Natural killer cell (primary cell): ENCODE results near the gene LRRC31. TPM values are rescaled to one million over a fixed set of nuclear protein-coding genes. Genes with fewer than 3 reads are reported as not detected.

Source experiments
- ATAC-seq, 3 donors: fragments of 150-1000 bp in 2 of 3; fragments of 200-7000 bp in 1 of 3; cut with Tn5 transposase; 1 replicate in 1 of 3; 2 replicates in 2 of 3; pipeline ENCODE4 v1.10.0; 2021; ENCODE audit warnings: mild to moderate bottlenecking in 2 of 3, moderate library complexity in 2 of 3
- DNase-seq, 2 donors: peaks; one replicate each; pipeline versions ENCODE4 v3.0.0 to v3.0.0-alpha.2; 2013 to 2021; ENCODE audit warnings: mixed read lengths in 1 of 2
- H3K27ac ChIP-seq: one replicate; pipeline ENCODE4 v1.5.1; 2013; ENCODE audit warnings: mild to moderate bottlenecking, low read length
- H3K27me3 ChIP-seq: one replicate; pipeline ENCODE4 v1.6.1; 2013; ENCODE audit warnings: low read length; ENCODE audit not compliant: control insufficient read depth, insufficient read depth
- H3K36me3 ChIP-seq: one replicate; pipeline ENCODE4 v1.6.1; 2013; ENCODE audit warnings: low read length; ENCODE audit not compliant: control insufficient read depth, insufficient read depth
- H3K4me1 ChIP-seq: one replicate; pipeline ENCODE4 v1.6.1; 2013; ENCODE audit warnings: low read length; ENCODE audit not compliant: control insufficient read depth, insufficient read depth
- H3K4me3 ChIP-seq: one replicate; pipeline ENCODE4 v1.5.1; 2013; ENCODE audit warnings: low read length
- H3K9me3 ChIP-seq: one replicate; pipeline ENCODE4 v1.6.1; 2013; ENCODE audit warnings: low read length; ENCODE audit not compliant: control insufficient read depth, insufficient read depth
- H3K27ac Mint-ChIP-seq, 2 donors: one replicate each; pipeline ENCODE4 v1.8.0; 2022; ENCODE audit warnings: mild to moderate bottlenecking in 2 of 2, mixed read lengths in 2 of 2, moderate library complexity in 1 of 2
- H3K27me3 Mint-ChIP-seq, 2 donors: one replicate each; pipeline ENCODE4 v1.8.0; 2022; ENCODE audit warnings: low read depth in 2 of 2, mixed read lengths in 2 of 2
- H3K36me3 Mint-ChIP-seq: one replicate; pipeline ENCODE4 v1.8.0; 2022; ENCODE audit warnings: mixed read lengths
- H3K4me1 Mint-ChIP-seq, 2 donors: one replicate each; pipeline ENCODE4 v1.8.0; 2022; ENCODE audit warnings: mixed read lengths in 2 of 2
- H3K4me3 Mint-ChIP-seq: one replicate; pipeline ENCODE4 v1.8.0; 2022; ENCODE audit warnings: mild to moderate bottlenecking, moderate library complexity, mixed read lengths
- H3K9me3 Mint-ChIP-seq, 2 donors: one replicate each; pipeline ENCODE4 v1.8.0; 2022; ENCODE audit warnings: mixed read lengths in 2 of 2
- WGBS: methylation state at CpG from one replicate; pipeline ENCODE4 v1.1.7; 2013; ENCODE audit warnings: missing lambda C conversion rate; ENCODE audit not compliant: insufficient coverage; 5-methylcytosine and 5-hydroxymethylcytosine counted together
- intact Hi-C: fragments of 100-400 bp; cut with micrococcal nuclease; formaldehyde crosslinking; loops from one replicate; pipeline ENCODE4 v1.14.2; 2022
- total RNA-seq, 4 donors: library from RNA; stranded (reverse); fragments of 120-200 nt in 1 of 4; gene quantifications; one replicate each; pipeline versions ENCODE4 v1.2.3 to v1.2.4, GENCODE V29; 2013 to 2022
- TF ChIP-seq, protein P1 (sequence below): fragments of 200-600 bp; IDR thresholded peaks from one replicate; pipeline ENCODE4 v1.8.0; 2022; ENCODE audit warnings: antibody characterized with exemption

The LRRC31 gene
- total RNA-seq, 3 donors from 2014 or later (not counting 1 experiment from before 2014, with no cell fraction given), result not detected

DNA sequence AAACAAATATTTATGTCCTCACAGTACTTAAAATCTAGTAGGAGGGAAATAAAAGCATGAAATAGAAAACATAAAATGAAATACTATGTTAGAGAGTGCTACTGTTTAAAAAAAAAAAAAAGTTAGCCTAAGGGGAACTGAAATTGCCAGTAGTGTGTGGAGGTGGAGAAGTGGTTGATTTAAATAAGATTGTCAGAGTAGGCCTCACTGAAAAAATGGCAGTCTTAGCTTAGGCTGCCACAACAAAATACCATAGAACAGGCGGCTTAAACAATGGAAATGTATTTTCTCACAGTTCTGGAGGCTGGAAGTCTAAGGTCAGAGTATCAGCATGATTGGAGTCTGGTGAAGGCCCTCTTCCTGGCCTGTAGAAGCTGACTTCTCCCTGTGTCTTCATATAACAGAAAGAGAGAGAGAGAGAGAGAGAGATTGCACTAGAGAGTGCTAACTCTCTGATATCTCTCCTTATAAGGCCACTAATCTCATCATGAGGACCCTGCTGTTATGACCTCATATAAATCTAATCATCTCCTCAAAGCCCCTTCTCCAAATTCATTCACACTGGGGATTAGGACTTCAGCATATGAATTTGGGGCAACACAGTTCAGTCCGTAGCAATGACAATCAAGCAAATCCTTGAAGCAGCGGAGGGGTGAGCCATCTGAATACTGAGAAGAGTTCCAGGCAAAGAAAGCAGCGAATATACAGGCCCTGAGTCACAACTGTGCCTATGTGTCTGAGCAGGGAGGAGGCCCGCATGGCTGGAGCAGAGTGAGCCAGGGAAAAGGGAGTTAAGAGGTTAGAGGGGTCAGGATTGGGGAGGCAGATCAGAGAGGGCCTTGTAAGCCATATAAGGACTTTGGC is 33.4 kb downstream of the LRRC31 start:
- Histone ChIP-seq H3K9me3 (no peaks in the 10 kb centered on the region), H3K27me3 (no peaks in the 10 kb centered on the region), H3K36me3 (no peaks in the 10 kb centered on the region), H3K4me1 (peaks cover 4% of the 10 kb centered on the region), H3K27ac (peak overlapping the region; percentile 61), H3K4me3 (no peak overlapping the region)
- H3K27me3 Mint-ChIP-seq, result peaks cover 13 to 33% of the 10 kb centered on the region in 2 donors
- intact Hi-C loops, result no loop called here
- no peak overlapping the region for H3K4me3 Mint-ChIP-seq
- DNase-seq (no peak), ATAC-seq (no peak)
- H3K4me1 Mint-ChIP-seq, result no peaks in the 10 kb centered on the region
- TF ChIP-seq, protein P1, sequence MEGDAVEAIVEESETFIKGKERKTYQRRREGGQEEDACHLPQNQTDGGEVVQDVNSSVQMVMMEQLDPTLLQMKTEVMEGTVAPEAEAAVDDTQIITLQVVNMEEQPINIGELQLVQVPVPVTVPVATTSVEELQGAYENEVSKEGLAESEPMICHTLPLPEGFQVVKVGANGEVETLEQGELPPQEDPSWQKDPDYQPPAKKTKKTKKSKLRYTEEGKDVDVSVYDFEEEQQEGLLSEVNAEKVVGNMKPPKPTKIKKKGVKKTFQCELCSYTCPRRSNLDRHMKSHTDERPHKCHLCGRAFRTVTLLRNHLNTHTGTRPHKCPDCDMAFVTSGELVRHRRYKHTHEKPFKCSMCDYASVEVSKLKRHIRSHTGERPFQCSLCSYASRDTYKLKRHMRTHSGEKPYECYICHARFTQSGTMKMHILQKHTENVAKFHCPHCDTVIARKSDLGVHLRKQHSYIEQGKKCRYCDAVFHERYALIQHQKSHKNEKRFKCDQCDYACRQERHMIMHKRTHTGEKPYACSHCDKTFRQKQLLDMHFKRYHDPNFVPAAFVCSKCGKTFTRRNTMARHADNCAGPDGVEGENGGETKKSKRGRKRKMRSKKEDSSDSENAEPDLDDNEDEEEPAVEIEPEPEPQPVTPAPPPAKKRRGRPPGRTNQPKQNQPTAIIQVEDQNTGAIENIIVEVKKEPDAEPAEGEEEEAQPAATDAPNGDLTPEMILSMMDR, result no peak
- H3K36me3 Mint-ChIP-seq, result no peaks in the 10 kb centered on the region
- no peak overlapping the region for H3K27ac Mint-ChIP-seq
- WGBS, result 77% methylated on average over 5 of the region's 5 CpGs
- no peaks in the 10 kb centered on the region for H3K9me3 Mint-ChIP-seq

DNA sequence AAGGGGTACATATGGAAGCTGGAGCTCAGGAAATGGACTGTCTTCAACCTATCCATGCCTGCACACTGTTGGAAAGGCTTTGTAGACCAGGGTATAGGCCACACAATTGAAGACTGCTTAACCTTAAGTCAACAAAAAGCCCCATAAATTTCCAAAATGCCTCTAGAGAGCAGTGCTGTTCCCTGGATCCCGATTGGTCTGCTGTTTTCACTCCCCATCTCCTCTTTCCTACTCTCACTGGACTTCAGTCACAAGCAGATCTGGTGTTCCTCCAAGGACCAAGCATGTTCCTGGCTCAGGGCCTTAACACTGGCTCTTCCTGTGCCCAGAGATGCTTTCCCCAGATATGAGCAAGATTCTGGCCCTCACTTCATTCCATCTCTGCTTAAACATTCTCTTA is 34.2 kb downstream of the LRRC31 start:
- Mint-ChIP-seq H3K9me3 (no peaks in the 10 kb centered on the region), H3K27me3 (peaks cover 9 to 26% of the 10 kb centered on the region in 2 donors), H3K4me3 (no peak overlapping the region), H3K4me1 (no peaks in the 10 kb centered on the region), H3K36me3 (no peaks in the 10 kb centered on the region), H3K27ac (no peak overlapping the region)
- Histone ChIP-seq H3K4me3 (no peak overlapping the region), H3K27me3 (no peaks in the 10 kb centered on the region), H3K9me3 (no peaks in the 10 kb centered on the region), H3K27ac (no peak overlapping the region), H3K4me1 (peaks cover 4% of the 10 kb centered on the region), H3K36me3 (no peaks in the 10 kb centered on the region)
- ATAC-seq (no peak), DNase-seq (no peak)
- TF ChIP-seq, protein P1, result no peak
- intact Hi-C loops, result no loop called here
- 70% methylated on average over 1 of the region's 1 CpG for WGBS

DNA sequence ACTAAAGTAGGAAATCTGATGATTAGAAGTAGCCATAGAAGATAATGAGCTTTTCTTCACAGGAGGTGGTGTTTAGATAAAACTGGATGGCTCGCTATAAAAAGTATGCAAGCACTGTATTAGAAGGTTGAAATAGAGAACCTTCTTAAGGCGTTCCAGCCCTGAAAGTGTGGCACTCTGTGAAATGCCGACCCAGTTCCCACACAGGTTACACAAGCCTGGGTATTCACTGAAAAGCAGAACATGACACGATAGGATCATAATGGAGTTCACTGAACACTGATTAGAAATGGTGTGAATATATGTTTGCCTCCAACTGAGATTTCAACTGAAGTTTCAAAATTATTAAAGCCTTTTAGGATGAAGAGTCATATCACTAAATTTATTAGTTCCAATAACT is 42.0 kb downstream of the LRRC31 start:
- H3K4me1 ChIP-seq, result no peaks in the 10 kb centered on the region
- peaks cover 2 to 4% of the 10 kb centered on the region in 2 donors for H3K27me3 Mint-ChIP-seq
- DNase-seq (no peak), ATAC-seq (no peak)
- H3K4me1 Mint-ChIP-seq, result no peaks in the 10 kb centered on the region
- no peaks in the 10 kb centered on the region for H3K36me3 ChIP-seq
- H3K9me3 Mint-ChIP-seq, result no peaks in the 10 kb centered on the region
- H3K36me3 Mint-ChIP-seq, result no peaks in the 10 kb centered on the region
- H3K27ac ChIP-seq, result no peak overlapping the region
- H3K4me3 ChIP-seq, result no peak overlapping the region
- intact Hi-C loops, result no loop called here
- H3K4me3 Mint-ChIP-seq, result no peak overlapping the region
- TF ChIP-seq, protein P1, result no peak
- H3K27me3 ChIP-seq, result no peaks in the 10 kb centered on the region
- no peaks in the 10 kb centered on the region for H3K9me3 ChIP-seq
- H3K27ac Mint-ChIP-seq, result no peak overlapping the region
- WGBS, result 82% methylated on average over 4 of the region's 4 CpGs
